Lower leg skin (tissue), 3 donors: Measurements from ENCODE around the gene MFSD6.
"Not testable (repeated sequence)": the region's sequence is repeated elsewhere in the genome, so short reads cannot be mapped to it uniquely, and the experiment has no call there.

Source experiments
- POLR2A ChIP-seq, 2 donors: fragments of 450-650 bp; IDR thresholded peaks; one replicate each; pipeline ENCODE4 v1.6.1; 2016 to 2017; ENCODE audit warnings: antibody characterized with exemption in 2 of 2, mild to moderate bottlenecking in 1 of 2, moderate library complexity in 1 of 2
- TF ChIP-seq, protein P1 (sequence below), 3 donors: fragments of 450-650 bp; IDR thresholded peaks; one replicate each; pipeline ENCODE4 v1.5.1; 2016; ENCODE audit warnings: antibody characterized with exemption in 3 of 3, mild to moderate bottlenecking in 3 of 3, moderate library complexity in 2 of 3

DNA sequence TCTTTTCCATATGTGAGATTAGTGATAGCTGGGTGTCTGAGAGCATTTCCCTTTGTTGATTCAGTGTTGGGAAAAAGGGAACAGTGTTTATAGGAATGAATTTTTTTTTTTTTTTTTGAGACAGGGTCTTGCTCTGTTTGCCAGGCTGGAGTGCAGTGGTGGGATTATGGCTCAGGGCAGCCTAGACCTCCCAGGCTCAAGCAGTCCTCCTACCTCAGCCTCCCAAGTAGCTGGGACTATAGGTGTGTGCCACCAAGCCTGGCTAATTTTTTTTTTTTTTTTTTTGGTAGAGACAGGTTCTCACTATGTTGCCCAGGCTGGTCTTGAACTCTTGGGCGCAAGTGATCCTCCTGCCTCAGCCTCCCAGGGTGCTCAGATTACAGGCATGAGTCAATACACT lies 60.2 kb downstream of the MFSD6 start:
- TF ChIP-seq, protein P1, sequence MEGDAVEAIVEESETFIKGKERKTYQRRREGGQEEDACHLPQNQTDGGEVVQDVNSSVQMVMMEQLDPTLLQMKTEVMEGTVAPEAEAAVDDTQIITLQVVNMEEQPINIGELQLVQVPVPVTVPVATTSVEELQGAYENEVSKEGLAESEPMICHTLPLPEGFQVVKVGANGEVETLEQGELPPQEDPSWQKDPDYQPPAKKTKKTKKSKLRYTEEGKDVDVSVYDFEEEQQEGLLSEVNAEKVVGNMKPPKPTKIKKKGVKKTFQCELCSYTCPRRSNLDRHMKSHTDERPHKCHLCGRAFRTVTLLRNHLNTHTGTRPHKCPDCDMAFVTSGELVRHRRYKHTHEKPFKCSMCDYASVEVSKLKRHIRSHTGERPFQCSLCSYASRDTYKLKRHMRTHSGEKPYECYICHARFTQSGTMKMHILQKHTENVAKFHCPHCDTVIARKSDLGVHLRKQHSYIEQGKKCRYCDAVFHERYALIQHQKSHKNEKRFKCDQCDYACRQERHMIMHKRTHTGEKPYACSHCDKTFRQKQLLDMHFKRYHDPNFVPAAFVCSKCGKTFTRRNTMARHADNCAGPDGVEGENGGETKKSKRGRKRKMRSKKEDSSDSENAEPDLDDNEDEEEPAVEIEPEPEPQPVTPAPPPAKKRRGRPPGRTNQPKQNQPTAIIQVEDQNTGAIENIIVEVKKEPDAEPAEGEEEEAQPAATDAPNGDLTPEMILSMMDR (IDR thresholded peaks at IDR 0.05), result not testable (repeated sequence)
- TF ChIP-seq POLR2A (IDR thresholded peaks at IDR 0.05), result not testable (repeated sequence)
